Osteoblast (primary cell): ENCODE results near the gene AGBL1. TPM values are rescaled to one million over a fixed set of nuclear protein-coding genes. Genes with fewer than 3 reads are reported as not detected.

Source experiments
- DNase-seq: peaks from one replicate; pipeline ENCODE4 v3.0.0; 2011; ENCODE audit warnings: low spot score, mixed read lengths; ENCODE audit not compliant: insufficient read length; ENCODE audit errors: missing footprints
- H2AFZ ChIP-seq: 2 replicates; pipeline ENCODE4 v1.6.0; 2011; ENCODE audit warnings: mild to moderate bottlenecking, low read length
- H3K27ac ChIP-seq: 2 replicates; pipeline ENCODE4 v1.5.1; 2011; ENCODE audit warnings: mild to moderate bottlenecking, low read depth, low read length, moderate library complexity
- H3K27me3 ChIP-seq: 2 replicates; pipeline ENCODE4 v1.6.0; 2012; ENCODE audit warnings: mild to moderate bottlenecking, control low read depth, inconsistent platforms, low read length, moderate library complexity; ENCODE audit not compliant: insufficient read depth
- H3K36me3 ChIP-seq: 2 replicates; pipeline ENCODE4 v1.5.1; 2011; ENCODE audit warnings: mild to moderate bottlenecking, low read length, control low read depth, moderate library complexity; ENCODE audit not compliant: insufficient read depth
- H3K4me1 ChIP-seq: 2 replicates; pipeline ENCODE4 v1.5.1; 2011; ENCODE audit warnings: mild to moderate bottlenecking, low read length, control low read depth, moderate library complexity; ENCODE audit not compliant: insufficient read depth
- H3K4me2 ChIP-seq: 2 replicates; pipeline ENCODE4 v1.6.0; 2011; ENCODE audit warnings: mild to moderate bottlenecking, low read length; ENCODE audit not compliant: insufficient read depth
- H3K4me3 ChIP-seq: fragments of 200-600 bp; sonication (generic); 3 replicates; pipeline ENCODE4 v1.5.1; 2012; ENCODE audit warnings: mild to moderate bottlenecking, low read length, inconsistent platforms; ENCODE audit not compliant: insufficient read depth
- H3K79me2 ChIP-seq: 2 replicates; pipeline ENCODE4 v1.6.0; 2012; ENCODE audit warnings: mild to moderate bottlenecking, low read length, control low read depth, inconsistent platforms; ENCODE audit not compliant: insufficient read depth
- H3K9me3 ChIP-seq: 2 replicates; pipeline ENCODE4 v1.5.1; 2011; ENCODE audit warnings: low read depth, low read length, control low read depth
- H4K20me1 ChIP-seq: 2 replicates; pipeline ENCODE4 v1.6.0; 2012; ENCODE audit warnings: mild to moderate bottlenecking, low read length, control low read depth; ENCODE audit not compliant: insufficient read depth
- total RNA-seq: library from RNA; depleted of rRNA; stranded (reverse); fragments of >200 nt; gene quantifications from 2 replicates; pipeline ENCODE4 v1.2.3, GENCODE V29; 2012
- TF ChIP-seq, protein P1 (sequence below): IDR thresholded peaks from 2 replicates; pipeline ENCODE4 v1.5.1; 2011; ENCODE audit warnings: mild to moderate bottlenecking, low read depth, low read length, moderate library complexity; ENCODE audit errors: extremely low read depth

The AGBL1 gene
- total RNA-seq, 1 donor: not detected

DNA sequence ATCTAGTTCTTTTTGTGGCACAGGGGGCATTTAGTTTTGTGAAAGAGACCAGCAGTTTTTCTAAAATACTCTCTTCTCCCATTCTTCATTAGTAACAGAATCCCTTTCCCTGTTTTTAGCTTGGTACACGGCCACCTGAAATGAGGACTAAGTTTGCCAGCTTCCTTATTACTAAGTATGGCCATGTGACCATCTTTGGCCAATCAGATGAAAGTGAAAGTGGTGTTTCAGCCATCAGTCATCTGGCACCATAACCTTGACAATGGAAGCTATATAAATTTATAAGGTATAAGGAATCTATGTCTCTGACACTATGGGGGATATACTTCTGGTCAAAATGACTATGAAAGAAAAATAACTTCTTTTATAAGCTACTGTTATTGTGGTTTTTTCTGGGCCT, 570.4 kb downstream of the AGBL1 start:
- TF ChIP-seq, protein P1, sequence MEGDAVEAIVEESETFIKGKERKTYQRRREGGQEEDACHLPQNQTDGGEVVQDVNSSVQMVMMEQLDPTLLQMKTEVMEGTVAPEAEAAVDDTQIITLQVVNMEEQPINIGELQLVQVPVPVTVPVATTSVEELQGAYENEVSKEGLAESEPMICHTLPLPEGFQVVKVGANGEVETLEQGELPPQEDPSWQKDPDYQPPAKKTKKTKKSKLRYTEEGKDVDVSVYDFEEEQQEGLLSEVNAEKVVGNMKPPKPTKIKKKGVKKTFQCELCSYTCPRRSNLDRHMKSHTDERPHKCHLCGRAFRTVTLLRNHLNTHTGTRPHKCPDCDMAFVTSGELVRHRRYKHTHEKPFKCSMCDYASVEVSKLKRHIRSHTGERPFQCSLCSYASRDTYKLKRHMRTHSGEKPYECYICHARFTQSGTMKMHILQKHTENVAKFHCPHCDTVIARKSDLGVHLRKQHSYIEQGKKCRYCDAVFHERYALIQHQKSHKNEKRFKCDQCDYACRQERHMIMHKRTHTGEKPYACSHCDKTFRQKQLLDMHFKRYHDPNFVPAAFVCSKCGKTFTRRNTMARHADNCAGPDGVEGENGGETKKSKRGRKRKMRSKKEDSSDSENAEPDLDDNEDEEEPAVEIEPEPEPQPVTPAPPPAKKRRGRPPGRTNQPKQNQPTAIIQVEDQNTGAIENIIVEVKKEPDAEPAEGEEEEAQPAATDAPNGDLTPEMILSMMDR: no peak
- no peak overlapping the region for H3K4me3 ChIP-seq
- no peaks in the 10 kb centered on the region for H3K27me3 ChIP-seq
- no peaks in the 10 kb centered on the region for H3K36me3 ChIP-seq
- H3K79me2 ChIP-seq: no peaks in the 10 kb centered on the region
- no peak overlapping the region for H3K4me2 ChIP-seq
- no peaks in the 10 kb centered on the region for H3K9me3 ChIP-seq
- no peak overlapping the region for H2AFZ ChIP-seq
- H3K4me1 ChIP-seq: no peaks in the 10 kb centered on the region
- H4K20me1 ChIP-seq: no peaks in the 10 kb centered on the region
- H3K27ac ChIP-seq: no peak overlapping the region
- no peak for DNase-seq

DNA sequence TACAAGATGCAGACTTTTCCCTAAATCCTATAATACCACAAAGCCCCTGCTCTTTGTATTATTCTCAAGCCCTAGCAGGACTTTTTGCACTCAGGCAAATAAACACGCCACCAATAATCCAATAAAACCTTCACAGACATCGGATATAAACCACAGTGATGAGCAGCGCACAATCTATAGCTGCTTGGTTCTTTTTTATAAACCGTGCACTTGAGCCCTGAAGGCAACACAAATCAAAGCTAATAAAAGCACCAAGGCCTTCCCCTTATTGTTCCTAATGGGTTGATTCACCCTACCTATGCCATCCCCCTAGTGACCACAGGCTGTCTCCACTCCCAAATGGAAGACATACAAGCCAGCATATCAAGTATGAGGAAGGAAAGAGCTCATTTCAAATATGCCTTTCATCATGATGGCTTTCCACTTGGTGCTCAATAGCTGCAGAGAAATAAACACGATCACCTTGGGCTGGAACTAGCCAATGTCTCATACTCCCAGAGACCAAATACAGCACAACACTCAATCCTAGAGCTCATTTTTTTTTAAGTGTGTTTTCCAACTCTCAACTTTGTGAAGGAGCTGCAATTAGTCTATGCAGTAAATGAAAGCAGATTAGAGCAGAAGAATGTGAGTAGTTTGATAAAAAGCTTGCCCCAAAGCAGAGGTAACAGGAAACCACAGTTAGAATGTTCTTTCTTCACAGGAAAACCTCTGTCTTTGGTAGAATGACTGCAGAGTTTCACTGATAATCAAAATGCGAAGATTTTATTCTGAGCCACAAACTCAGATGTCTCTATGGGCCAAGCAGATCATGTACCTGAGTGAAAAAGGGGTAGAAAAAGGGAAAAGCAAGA, 573.9 kb downstream of the AGBL1 start:
- TF ChIP-seq, protein P1: no peak
- Histone ChIP-seq H4K20me1 (no peaks in the 10 kb centered on the region), H3K4me3 (no peak overlapping the region), H3K9me3 (no peaks in the 10 kb centered on the region), H2AFZ (no peak overlapping the region), H3K79me2 (no peaks in the 10 kb centered on the region), H3K27ac (no peak overlapping the region), H3K36me3 (no peaks in the 10 kb centered on the region), H3K4me1 (no peaks in the 10 kb centered on the region), H3K27me3 (no peaks in the 10 kb centered on the region), H3K4me2 (no peak overlapping the region)
- DNase-seq: no peak

DNA sequence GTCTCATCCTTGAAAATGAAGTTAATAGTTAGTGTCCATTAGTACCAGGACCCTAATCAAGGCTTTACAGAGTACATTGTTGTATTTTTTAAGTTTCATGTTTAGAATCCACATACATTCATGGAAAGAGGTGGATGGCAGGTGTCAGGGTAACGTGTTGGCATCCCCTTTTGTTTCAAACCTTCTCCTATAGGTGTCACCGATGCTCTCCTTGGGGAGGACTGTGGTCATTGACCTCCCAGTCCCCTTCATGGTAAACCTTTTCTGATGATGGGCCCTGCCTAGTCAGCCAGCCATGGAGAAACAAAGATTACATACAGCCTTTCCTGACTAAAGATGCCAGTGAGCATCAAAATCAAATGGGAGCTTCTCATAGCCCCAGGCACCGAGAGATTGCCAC, 574.8 kb downstream of the AGBL1 start:
- no peak for DNase-seq
- Histone ChIP-seq H3K9me3 (no peaks in the 10 kb centered on the region), H3K4me3 (no peak overlapping the region), H3K27me3 (no peaks in the 10 kb centered on the region), H3K4me1 (no peaks in the 10 kb centered on the region), H4K20me1 (no peaks in the 10 kb centered on the region), H3K79me2 (no peaks in the 10 kb centered on the region), H2AFZ (no peak overlapping the region), H3K36me3 (no peaks in the 10 kb centered on the region), H3K27ac (no peak overlapping the region), H3K4me2 (no peak overlapping the region)
- TF ChIP-seq, protein P1: no peak

DNA sequence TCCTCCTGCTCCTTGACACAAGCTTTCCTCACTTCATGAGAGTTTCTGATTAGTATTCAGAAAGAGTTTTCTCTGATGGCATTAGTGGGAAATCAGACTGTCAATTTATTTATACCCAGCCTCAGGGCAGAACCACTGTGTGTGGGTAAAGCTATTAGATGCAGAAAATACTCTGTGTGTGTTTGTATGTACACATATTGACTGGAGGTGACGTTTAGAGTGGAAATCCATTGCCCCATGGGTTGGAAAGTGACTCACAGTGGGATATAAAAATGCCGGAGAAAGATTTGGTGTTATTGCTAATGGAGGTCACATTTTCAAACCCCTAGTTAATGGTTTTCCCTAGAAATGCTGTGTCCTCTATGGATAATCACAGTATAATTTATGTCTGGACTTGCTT, 577.6 kb downstream of the AGBL1 start:
- no peaks in the 10 kb centered on the region for H3K9me3 ChIP-seq
- no peak overlapping the region for H3K4me3 ChIP-seq
- H4K20me1 ChIP-seq: no peaks in the 10 kb centered on the region
- no peak overlapping the region for H3K4me2 ChIP-seq
- no peaks in the 10 kb centered on the region for H3K27me3 ChIP-seq
- TF ChIP-seq, protein P1: no peak
- no peaks in the 10 kb centered on the region for H3K79me2 ChIP-seq
- H3K36me3 ChIP-seq: no peaks in the 10 kb centered on the region
- H2AFZ ChIP-seq: no peak overlapping the region
- no peaks in the 10 kb centered on the region for H3K4me1 ChIP-seq
- no peak overlapping the region for H3K27ac ChIP-seq
- DNase-seq: no peak
